HG02885 (cell line): Measurements from ENCODE around the gene MEGF10.
"Not testable (repeated sequence)": the region's sequence is repeated elsewhere in the genome, so short reads cannot be mapped to it uniquely, and the experiment has no call there.

Experiments
- ATAC-seq: cut with Tn5 transposase; IDR thresholded peaks from one replicate; pipeline ENCODE4 v1.9.1; 2021; ENCODE audit warnings: mild to moderate bottlenecking; ENCODE audit not compliant: unreplicated experiment, poor library complexity

The MEGF10 gene

DNA sequence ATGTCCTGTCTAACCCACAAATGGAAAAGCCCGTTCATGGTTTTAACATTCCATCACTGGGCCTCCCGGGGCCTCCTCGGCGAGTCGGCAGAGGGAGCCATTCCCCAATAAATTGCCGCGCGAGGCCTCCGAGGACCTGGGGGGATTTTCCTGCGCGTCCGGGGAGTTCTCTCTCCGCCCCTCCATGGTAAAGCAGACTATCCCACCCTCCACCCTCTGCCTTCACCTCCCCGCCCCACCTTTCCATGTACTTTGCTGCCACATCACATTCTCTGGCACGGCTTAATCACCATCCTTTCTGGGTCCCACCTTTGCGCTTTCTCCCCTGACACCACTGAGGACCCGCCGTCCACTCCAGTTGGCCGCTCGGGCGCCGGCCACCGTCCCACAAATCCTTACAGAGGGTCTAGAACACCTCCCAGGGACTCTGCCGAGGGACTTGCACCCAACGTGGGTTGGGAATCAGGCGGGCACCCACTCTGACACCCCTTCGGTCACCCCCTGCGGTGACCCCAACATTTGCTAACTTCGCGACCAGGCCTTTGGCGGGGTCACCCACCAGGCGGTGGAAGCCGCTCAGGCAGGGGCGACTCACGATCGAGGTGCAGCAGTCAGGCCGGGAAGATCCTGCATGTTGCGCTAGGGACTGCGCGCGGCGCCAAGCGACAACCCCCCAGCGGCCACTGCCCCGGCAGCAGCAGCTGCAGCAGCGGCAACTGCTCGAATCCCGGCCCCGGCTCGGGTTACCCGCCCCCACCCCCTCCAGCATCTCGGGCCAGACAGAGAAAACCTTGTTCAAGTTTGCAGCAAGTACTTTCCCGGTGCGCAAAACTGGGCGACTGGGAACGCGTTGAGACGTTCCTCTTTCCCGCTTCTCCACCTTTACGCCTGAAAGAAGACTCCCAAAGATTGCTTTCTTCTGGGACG, at the start of gene MEGF10:
MEGF10 (plus strand) TSS at position 778 of the 927 bp plus-strand sequence. CDS start 40,513 bp downstream, outside the sequence.
- ATAC-seq = peak; percentile 73

DNA sequence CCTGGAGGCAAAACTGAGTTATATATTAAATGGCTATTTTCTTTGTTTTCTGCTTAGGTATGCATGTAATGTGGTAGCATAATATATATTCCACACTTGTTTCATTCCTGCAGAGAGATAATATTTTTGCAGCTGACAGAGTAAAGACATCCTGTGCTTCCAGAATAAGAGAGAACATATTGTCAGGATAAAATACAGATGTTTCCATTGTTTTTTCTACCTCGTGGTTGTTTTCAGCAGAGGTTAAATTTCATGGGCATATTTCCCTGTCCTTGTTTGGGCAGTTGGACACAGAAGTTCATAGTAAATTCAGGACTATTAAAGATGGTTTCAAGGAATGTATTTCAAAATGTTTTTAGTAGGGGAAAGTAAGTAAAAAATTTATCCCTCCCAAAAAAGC, 47.6 kb upstream of the MEGF10 start:
- no peak for ATAC-seq

DNA sequence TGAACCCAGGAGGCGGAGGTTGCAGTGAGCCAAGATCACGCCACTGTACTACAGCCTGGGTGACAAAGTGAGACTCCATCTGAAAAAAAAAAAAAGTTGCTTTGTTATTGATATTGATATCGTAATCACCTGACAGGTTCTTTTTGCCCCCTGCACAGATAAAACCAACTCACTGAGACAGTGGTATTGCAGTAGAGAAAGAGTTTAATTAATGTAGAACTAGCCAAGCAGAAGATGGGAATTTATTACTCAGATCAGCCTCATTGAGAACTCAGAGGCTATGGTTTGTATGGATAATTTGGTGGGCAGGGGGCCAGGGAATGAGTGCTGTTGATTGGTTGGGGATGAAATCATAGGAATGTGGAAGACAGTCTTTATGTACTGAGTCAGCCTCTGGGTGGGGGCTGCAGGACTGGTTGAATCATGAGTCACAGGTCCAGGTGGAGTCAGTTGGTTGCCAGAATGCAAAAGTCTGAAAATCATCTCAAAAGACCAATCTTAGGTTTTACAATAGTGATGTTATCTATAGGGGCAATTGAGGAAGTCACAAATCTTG, 35.8 kb upstream of the MEGF10 start:
- ATAC-seq = no peak

DNA sequence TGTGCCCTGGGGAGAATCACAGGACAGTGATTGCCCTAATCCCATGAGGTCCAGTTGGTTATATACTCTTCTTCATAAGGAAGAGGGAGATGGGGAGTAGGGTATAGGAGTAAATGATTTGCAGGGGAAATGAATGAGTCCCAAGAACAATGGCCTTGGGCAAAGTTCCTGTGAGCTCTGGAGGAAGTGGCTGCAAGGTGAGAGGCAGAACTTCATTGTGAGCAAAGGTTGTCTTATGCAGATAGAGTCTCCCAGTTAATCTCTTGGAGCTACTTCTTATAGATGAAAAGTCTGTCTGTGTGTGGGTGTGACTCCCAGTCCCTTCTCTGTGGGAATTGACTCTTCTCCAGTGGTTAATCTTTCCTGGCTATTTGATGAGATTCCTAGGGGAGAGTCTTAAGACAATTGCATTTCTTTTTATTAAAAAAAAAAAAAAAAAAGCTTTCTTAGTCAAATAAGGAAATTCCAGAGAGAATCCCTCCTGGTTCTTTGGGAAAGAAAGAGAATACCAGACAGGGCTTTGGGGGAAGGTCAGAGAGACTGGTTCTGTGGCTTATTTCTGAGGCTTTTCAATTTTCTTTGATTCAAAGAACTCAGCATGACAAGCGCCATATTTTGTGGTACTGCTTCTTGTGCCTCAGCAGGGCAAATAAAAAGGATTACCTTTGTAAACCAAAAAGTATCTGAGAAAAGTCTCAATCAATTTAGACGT, 33.6 kb upstream of the MEGF10 start:
- no peak for ATAC-seq

DNA sequence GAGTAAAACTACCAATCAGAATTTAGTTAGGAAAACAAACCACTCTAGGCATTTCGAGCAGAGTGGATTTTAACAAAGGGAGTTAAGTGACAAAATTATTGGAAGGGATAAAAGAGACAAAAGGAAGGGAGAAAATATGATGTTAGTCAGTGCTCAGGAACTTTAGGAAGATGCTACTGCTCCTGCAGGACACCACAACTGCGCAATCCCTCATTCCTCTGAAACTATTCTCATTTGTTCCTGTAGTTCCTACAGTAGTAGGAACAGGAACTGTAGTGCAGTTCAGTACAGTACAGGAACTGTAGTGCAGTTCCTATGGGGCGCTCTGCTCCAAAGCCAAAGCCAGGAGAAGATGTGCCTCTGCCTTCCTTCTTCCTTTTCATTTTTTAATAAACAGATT, 29.9 kb upstream of the MEGF10 start:
- ATAC-seq = no peak

DNA sequence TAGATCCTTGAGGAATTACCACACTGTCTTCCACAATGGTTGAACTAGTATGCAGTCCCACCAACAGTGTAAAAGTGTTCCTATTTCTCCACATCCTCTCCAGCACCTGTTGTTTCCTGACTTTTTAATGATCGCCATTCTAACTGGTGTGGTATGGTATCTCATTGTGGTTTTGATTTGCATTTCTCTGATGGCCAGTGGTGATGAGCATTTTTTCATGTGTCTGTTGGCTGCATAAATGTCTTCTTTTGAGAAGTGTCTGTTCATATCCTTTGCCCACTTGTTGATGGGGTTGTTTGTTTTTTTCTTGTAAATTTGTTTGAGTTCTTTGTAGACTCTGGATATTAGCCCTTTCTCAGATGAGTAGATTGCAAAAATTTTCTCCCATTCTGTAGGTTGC, 25.1 kb upstream of the MEGF10 start:
- ATAC-seq = not testable (repeated sequence)

DNA sequence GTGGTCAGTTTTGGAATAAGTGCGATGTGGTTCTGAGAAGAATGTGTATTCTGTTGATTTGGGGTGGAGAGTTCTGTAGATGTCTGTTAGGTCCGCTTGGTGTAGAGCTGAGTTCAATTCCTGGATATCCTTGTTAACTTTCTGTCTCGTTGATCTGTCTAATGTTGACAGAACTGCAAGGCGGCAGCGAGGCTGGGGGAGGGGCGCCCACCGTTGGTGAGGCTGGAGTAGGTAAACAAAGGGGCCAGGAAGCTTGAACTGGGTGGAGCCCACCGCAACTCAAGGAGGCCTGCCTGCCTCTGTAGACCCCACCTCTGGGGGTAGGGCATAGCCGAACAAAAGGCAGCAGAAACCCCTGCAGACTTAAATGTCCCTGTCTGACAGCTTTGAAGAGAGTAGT, 22.3 kb upstream of the MEGF10 start:
- ATAC-seq = not testable (repeated sequence)

DNA sequence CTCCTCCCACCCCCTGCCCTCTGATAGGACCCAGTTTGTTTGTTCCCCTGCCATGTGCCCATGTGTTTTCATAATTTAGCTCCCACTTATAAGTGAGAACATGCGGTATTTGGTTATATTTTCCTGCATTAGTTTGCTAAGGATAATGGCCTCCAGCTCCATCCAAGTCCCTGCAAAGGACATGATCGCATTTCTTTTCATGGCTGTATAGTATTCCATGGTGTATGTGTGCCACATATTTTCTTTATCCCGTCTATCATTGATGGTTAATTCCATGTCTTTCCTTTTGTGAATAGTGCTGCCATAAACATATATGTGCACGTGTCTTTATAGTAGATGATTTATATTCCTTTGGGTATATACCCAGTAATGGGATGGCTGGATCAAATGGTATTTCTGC, 19.9 kb upstream of the MEGF10 start:
- ATAC-seq = not testable (repeated sequence)

DNA sequence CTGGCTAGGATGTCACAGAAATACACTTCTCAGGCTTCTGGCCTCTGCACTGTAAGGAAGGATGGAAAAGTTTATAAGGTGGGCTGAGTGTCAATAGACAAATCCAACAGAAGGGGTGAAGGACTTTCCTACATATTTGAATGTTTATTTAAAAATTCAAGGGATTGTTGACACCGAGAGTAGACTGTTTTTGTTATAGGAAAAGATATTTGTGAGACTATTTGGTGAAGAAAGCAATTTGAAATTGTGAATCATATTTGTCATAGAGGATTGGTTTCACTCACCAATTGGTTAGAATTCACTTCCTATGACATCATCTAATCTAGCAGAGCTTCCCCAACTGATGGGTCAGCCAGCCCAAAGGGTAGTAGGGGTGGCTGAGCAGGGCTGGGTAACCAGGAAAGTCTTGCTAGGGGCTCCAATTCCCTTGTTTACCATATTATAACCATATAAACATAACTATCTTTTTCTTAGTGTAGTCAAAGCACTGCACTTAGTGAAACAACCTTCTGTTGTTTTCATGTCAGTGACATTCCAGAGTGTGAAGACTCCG, 14.9 kb upstream of the MEGF10 start:
- no peak for ATAC-seq

DNA sequence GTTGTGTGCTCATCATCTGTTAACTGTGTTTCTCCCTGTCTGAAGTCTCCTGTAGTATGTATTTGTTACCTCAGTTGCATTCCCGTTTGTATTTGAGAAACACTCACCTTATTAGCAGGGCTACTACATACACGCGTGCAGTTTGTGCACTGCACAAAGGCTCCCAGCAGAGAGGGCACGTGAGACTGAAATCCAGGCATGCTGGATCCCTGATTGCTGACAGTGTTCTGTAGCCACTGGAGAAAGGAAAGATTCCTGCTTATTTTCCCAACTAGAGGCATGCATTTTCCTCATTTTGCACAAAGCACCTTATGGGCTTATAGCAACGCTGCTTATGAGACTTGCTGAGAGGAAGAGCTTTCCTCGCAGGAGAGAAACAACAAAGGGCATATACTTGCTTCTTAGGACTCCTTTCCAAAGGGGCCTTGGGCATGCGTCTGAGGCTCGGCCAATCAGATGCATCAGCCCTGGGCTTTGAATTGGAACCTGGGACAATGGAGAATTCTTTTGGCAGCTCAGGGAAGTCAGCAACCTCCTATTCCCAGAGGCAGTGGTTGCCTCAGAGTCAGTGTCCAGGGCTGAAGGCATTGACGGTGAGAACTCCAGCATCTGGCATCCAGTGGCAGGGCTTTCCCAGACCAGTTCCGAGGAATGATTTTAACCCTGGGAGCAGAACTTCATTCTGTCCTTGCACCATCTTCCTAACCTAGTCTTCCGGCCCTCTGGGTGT, 9.9 kb upstream of the MEGF10 start:
- no peak for ATAC-seq

DNA sequence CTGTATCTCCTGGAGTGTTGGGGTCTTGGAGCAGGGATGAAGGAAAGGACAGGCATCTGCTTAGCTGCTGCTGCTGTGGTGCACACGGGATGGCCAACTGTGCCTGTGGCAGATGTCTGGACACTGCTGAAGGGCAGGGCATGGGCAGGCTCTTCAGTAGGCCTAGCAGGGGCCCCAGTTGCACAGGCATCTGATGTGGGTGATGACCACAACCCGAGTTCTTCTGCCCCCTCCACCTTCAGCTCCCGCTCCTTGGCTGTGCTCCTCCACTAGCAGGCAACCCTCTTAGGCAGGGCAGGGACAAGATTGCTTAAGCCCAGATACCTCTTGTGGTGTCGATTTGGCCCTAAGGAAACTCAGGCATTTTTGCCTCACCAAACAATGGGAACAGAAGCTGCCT, 9.0 kb upstream of the MEGF10 start:
- ATAC-seq = no peak

DNA sequence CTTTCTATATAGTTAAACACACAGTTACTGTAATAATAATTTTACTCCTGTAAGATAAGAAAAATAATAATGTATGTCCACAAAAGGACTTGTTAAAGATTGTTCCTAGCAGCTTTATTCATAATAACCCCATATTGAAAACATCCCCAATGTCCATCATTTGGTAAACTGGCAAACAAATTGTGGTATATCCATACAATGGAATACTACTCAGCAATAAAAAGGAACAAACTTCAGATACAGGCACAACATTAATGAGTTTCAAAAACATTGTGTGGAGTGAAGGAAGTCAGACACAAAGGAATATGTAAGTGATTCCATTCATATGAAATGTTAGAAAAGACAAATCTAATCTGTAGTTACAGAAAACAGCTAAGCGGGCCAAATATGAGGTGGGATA, 1.9 kb upstream of the MEGF10 start:
- no peak for ATAC-seq

DNA sequence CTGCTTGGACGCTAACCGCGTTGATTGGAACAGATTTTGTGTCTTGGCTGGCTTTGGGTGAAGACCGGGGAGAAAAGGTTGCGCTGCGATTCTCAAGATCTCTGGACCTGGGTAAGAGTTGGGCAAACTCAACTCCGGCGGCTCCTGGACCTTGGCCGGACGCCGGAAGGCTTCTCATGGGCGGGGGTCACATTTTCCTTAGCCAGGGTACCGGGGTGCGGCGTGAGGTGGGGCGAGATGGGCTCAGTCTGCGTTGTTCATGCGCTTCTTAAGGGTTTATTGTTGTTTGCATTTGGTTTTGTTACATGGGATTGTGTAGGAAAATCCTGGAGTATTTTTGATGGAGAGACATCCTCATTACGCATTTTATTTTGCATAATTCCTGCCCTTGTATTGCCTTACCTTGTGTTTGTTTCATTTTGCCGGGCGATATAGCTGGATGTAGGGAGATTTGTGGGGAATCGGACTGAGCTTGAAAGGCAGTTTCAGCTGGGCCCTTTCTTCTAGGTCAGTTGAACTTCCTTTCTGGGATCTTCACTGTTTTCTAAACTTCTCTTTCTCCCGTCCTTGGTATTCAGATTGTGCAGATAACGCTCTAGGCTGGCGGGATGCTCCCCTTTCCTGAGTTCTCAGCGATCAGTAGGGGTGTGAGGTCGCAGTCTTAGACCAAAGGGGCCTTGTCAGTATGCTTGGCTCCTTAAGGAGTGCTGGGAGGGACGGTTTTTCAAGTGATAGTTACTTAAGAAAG, 524 bp downstream of the MEGF10 start:
- no peak for ATAC-seq

DNA sequence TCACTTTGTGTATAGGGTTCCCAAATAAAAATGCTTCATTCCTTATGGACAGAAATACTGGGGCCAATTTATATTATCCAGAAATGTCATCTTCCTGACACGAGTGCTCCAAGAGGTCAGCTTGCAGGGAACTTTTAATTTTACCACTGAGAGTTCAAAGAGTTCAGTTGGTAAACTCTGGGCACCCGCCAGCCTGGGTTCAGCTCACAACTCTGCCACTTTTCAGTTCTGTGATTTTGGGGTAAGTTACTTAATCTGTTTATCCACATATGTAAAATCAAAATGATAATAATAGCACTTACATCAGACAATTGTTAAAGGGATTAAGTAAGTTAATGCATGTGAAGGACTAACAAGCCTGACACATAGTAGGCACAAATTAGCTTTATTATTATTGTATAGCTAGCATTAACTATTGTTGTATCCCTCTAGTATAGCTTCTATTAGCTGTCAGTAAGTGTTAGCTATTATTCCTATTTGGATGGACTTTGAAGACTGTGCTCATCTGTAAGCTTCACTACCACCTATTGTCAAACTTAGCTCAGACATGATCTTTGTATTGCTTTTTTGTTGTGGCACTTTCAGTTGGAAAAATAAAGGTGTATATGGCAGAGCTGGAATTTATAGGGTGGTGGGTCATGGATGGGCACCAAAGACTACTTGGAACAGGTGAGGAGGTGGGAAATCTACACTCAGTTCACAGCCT, 1.6 kb downstream of the MEGF10 start:
- no peak for ATAC-seq

DNA sequence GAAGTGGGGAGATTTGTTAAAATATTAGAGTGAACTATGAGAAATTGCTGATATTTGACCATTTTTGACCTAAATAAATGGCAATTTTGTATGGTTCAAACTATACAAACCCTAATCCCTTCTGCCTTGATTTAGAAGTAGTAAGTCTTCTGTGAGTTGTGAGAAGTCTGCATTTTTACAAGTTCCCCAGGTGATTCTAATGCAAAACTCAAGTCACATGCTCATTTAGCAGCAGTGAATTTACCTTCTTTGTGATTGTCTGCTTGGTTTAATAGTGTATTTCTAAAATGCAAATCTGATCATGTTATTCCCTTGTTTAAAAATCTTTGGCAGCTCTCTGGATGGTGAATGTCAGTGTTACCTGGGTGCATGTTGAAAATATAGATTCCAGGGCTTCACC, 2.8 kb downstream of the MEGF10 start:
- ATAC-seq = no peak

DNA sequence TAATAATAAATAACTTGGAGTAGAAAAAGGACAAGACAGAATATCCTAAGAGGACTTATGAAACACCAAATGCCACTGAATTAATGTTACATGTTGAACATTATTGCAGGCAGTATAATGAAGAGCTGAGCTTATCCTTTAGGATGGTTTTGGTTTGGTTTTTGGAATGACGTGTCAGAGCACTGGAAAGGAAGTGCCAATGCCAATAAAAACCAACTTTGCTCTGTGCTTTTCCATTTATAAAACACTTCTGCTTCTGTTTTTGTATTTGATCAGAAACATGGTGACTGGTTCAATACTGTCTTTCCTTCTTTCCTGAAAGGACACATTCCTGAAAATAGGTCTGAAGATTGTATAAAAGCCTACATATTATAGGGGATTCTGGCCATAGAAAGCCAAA, 4.2 kb downstream of the MEGF10 start:
- no peak for ATAC-seq

DNA sequence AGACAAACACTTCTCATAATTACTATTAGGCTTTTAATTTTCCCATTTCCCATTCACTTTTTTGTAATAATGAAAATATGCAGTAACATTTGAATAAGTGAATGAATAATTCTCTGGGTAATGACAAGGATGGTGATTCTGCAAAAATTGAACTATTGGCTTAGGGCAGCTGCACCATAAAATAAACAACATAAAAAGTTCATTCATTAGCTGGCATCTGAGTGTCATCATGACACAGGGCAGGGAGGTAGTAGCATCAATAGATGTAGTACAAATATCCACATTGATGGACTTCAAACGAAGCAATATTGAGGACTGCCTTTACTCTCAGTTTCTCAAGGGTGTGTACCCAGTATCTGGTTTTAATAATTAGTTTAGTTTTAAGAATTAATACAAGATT, 4.9 kb downstream of the MEGF10 start:
- no peak for ATAC-seq

DNA sequence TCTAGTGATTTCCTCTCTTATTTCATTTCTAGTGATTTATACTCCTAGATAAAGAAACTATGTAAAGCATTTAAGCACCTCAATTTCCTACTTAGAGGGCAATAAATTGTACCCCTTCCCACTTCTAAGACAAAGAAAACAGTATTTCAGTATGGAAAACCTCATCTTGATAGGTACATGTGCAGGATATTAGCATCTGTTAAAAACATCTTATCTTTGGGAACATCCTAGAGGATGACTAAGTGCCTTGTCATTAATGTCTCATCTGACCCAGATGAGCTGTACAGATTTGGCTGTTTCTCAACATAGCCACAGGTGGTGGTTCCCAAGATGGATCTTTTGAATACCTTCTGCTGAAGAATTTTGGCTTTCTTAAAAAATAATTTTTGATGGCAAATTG, 5.7 kb downstream of the MEGF10 start:
- ATAC-seq = no peak

DNA sequence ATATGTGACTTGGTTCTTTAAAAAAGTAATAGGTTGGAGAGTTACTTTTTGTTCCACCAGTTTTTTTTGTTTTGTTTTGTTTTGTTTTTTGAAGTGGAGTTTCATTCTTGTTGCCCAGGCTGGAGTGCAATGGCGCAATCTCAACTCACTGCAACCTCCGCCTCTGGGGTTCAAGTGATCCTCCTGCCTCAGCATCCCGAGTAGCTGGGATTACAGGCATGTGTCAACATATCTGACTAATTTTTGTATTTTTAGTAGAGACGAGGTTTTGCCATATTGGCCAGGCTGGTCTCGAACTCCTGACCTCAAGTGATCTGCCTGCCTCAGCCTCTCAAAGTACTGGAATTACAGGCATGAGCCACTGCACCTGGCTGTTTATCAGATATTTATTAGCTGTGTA, 6.3 kb downstream of the MEGF10 start:
- not testable (repeated sequence) for ATAC-seq
